Omental fat pad (tissue), 4 donors: ENCODE data around the gene UBE2E2. TPM values are rescaled to one million over a fixed set of nuclear protein-coding genes. Genes with fewer than 3 reads are reported as not detected.

Experiments
- ATAC-seq: fragments of 150-250 bp; one replicate; pipeline ENCODE4 v1.9.1; 2016; ENCODE audit warnings: mild to moderate bottlenecking, moderate library complexity; ENCODE audit not compliant: low FRiP score
- DNase-seq: peaks from one replicate; pipeline ENCODE4 v3.0.0-alpha.2; 2019; ENCODE audit warnings: low spot score
- CTCF ChIP-seq, 3 donors: fragments of 450-650 bp; IDR thresholded peaks; one replicate each; pipeline ENCODE4 v1.5.1; 2016 to 2017; ENCODE audit warnings: antibody characterized with exemption in 3 of 3, mild to moderate bottlenecking in 3 of 3, moderate library complexity in 2 of 3
- total RNA-seq, 4 donors: library from RNA; depleted of rRNA; stranded (reverse); fragments of >200 nt; gene quantifications; one replicate each; pipeline ENCODE4 v1.1.0, GENCODE V29; 2016

UBE2E2 gene
- total RNA-seq, 4 donors from 2014 or later = 25.9 to 93.4 (median 73.9) TPM

- TF ChIP-seq CTCF (IDR thresholded peaks at IDR 0.05) = no peak
- ATAC-seq = no peak
- DNase-seq = no peak
Observed at GRCh38 chr3:23404246-23404645, 201.1 kb downstream of the UBE2E2 start.

GRCh38 chr3:23405081-23405480 is 202.0 kb downstream of the UBE2E2 start:
- no peak for TF ChIP-seq CTCF (IDR thresholded peaks at IDR 0.05)
- DNase-seq (no peak), ATAC-seq (no peak)

- ATAC-seq (no peak), DNase-seq (no peak)
- TF ChIP-seq CTCF (IDR thresholded peaks at IDR 0.05) = no peak
Observed at GRCh38 chr3:23406601-23407000, 203.5 kb downstream of the UBE2E2 start.

GRCh38 chr3:23418026-23418425 is 214.9 kb downstream of the UBE2E2 start:
- DNase-seq = no peak
- TF ChIP-seq CTCF (IDR thresholded peaks at IDR 0.05) = no peak
- no peak for ATAC-seq

- ATAC-seq = no peak
- no peak for DNase-seq
- TF ChIP-seq CTCF (IDR thresholded peaks at IDR 0.05) = no peak
Observed at GRCh38 chr3:23421811-23422516, 218.8 kb downstream of the UBE2E2 start.

GRCh38 chr3:23422517-23422851 is 219.4 kb downstream of the UBE2E2 start:
- ATAC-seq (no peak), DNase-seq (no peak)
- no peak for TF ChIP-seq CTCF (IDR thresholded peaks at IDR 0.05)

- ATAC-seq (no peak), DNase-seq (no peak)
- no peak for TF ChIP-seq CTCF (IDR thresholded peaks at IDR 0.05)
Observed at GRCh38 chr3:23425410-23425809, 222.3 kb downstream of the UBE2E2 start.
